ENCODE measurements around the gene FBXO42.
"Not testable (repeated sequence)": the region's sequence is repeated elsewhere in the genome, so short reads cannot be mapped to it uniquely, and the experiment has no call there.

The FBXO42 gene

GRCh38 chr1:16258591-16259135 lies 93.6 kb downstream of the FBXO42 start:
- no peak for DNase-seq

- no peak for DNase-seq
Observed at GRCh38 chr1:16257968-16258367, 94.3 kb downstream of the FBXO42 start.

GRCh38 chr1:16257556-16257955 lies 94.7 kb downstream of the FBXO42 start:
- not testable (repeated sequence) for DNase-seq

GRCh38 chr1:16256478-16256877 lies 95.8 kb downstream of the FBXO42 start:
- DNase-seq = no peak

- DNase-seq = no peak
Observed at GRCh38 chr1:16254263-16254928, 97.9 kb downstream of the FBXO42 start.

GRCh38 chr1:16253332-16253922 lies 98.9 kb downstream of the FBXO42 start:
- DNase-seq = no peak

- DNase-seq = no peak
Observed at GRCh38 chr1:16252912-16253311, 99.4 kb downstream of the FBXO42 start.

GRCh38 chr1:16251381-16251780 lies 100.9 kb downstream of the FBXO42 start:
- DNase-seq = no peak

GRCh38 chr1:16250524-16251251 lies 101.6 kb downstream of the FBXO42 start:
- no peak for DNase-seq

GRCh38 chr1:16249596-16250241 lies 102.6 kb downstream of the FBXO42 start:
- no peak for DNase-seq

GRCh38 chr1:16248603-16249516 lies 103.4 kb downstream of the FBXO42 start:
- no peak for DNase-seq

- DNase-seq = no peak
Observed at GRCh38 chr1:16248007-16248436, 104.3 kb downstream of the FBXO42 start.

- DNase-seq = no peak
Observed at GRCh38 chr1:16247441-16247840, 104.8 kb downstream of the FBXO42 start.

- no peak for DNase-seq
Observed at GRCh38 chr1:16246961-16247360, 105.3 kb downstream of the FBXO42 start.

- DNase-seq = not testable (repeated sequence)
Observed at GRCh38 chr1:16246239-16246638, 106.0 kb downstream of the FBXO42 start.

GRCh38 chr1:16245476-16246196 lies 106.6 kb downstream of the FBXO42 start:
- no peak for DNase-seq

GRCh38 chr1:16244650-16245285 lies 107.5 kb downstream of the FBXO42 start:
- DNase-seq = no peak

- no peak for DNase-seq
Observed at GRCh38 chr1:16243936-16244649, 108.2 kb downstream of the FBXO42 start.

GRCh38 chr1:16243215-16243610 lies 109.1 kb downstream of the FBXO42 start:
- no peak for DNase-seq

- no peak for DNase-seq
Observed at GRCh38 chr1:16242556-16243214, 109.6 kb downstream of the FBXO42 start.

Data from cortex of kidney (tissue), 1 donor.